IMR-90 (cell line): ENCODE measurements around the gene STARD3. TPM values are rescaled to one million over a fixed set of nuclear protein-coding genes. Genes with fewer than 3 reads are reported as not detected.

ENCODE experiments used
- ATAC-seq: fragments of 200-7000 bp; cut with Tn5 transposase; 2 replicates; pipeline ENCODE4 v1.9.1; 2020; ENCODE audit warnings: low read depth, mild to moderate bottlenecking, moderate library complexity
- BruUV-seq: library from RNA; stranded (reverse); fragments of 400-500 nt; replicated peaks from 2 replicates; lab custom pipeline; 2021; lab: Mats Ljungman, UMichigan
- CTCF ChIA-PET: fragments of 300-600 bp; formaldehyde crosslinking; extraction: SDS; loops from one replicate; lab custom pipeline; 2021; ENCODE audit warnings: antibody characterized with exemption; lab: Yijun Ruan, JAX
- POLR2A ChIA-PET: fragments of 300-600 bp; sonication (Branson Sonifier 250); formaldehyde crosslinking; loops from one replicate; lab custom pipeline; 2022; ENCODE audit warnings: antibody characterized with exemption; ENCODE audit not compliant: unreplicated experiment; lab: Charles Lee
- DNase-seq: peaks from one replicate; pipeline ENCODE4 v3.0.0; 2013
- H2AFZ ChIP-seq: replicated peaks from 2 replicates; pipeline ENCODE3; 2013; ENCODE audit warnings: low read length, mild to moderate bottlenecking; ENCODE audit not compliant: poor library complexity
- H2AK5ac ChIP-seq: 2 replicates; pipeline ENCODE4 v1.6.1; 2013; ENCODE audit warnings: low read depth, low read length, inconsistent platforms
- H2AK9ac ChIP-seq: replicated peaks from 2 replicates; pipeline ENCODE3; 2013; ENCODE audit warnings: mild to moderate bottlenecking, low read depth, low read length, moderate library complexity; ENCODE audit not compliant: poor library complexity
- H2BK120ac ChIP-seq: 2 replicates; pipeline ENCODE4 v1.6.1; 2013; ENCODE audit warnings: low read depth, low read length, inconsistent platforms
- H2BK15ac ChIP-seq: 3 replicates; pipeline ENCODE4 v1.6.1; 2013; ENCODE audit warnings: low read depth, low read length, inconsistent platforms
- H2BK20ac ChIP-seq: 2 replicates; pipeline ENCODE4 v1.6.1; 2013; ENCODE audit warnings: low read depth, mild to moderate bottlenecking, inconsistent platforms, low read length, moderate library complexity
- H2BK5ac ChIP-seq: 2 replicates; pipeline ENCODE4 v1.6.1; 2013; ENCODE audit warnings: mild to moderate bottlenecking, low read depth, low read length, inconsistent platforms; ENCODE audit not compliant: poor library complexity, severe bottlenecking
- H3K14ac ChIP-seq: replicated peaks from 2 replicates; pipeline ENCODE4 v1.6.1; 2013; ENCODE audit warnings: low read depth, low read length, inconsistent platforms
- H3K18ac ChIP-seq: 2 replicates; pipeline ENCODE4 v1.6.1; 2013; ENCODE audit warnings: low read depth, low read length, control low read depth
- H3K23ac ChIP-seq: 2 replicates; pipeline ENCODE4 v1.6.1; 2013; ENCODE audit warnings: low read depth, low read length, inconsistent platforms
- H3K27ac ChIP-seq: 2 replicates; pipeline ENCODE4 v1.5.1; 2013; ENCODE audit warnings: mild to moderate bottlenecking, control low read depth, low read length; ENCODE audit not compliant: insufficient read depth
- H3K27me3 ChIP-seq: 2 replicates; pipeline ENCODE4 v1.6.1; 2013; ENCODE audit warnings: low read length; ENCODE audit not compliant: control insufficient read depth, insufficient read depth
- H3K36me3 ChIP-seq: 2 replicates; pipeline ENCODE4 v1.6.1; 2013; ENCODE audit warnings: low read length, mixed read lengths; ENCODE audit not compliant: control insufficient read depth, insufficient read depth
- H3K4ac ChIP-seq: 2 replicates; pipeline ENCODE4 v1.6.1; 2013; ENCODE audit warnings: low read depth, low read length, inconsistent platforms
- H3K4me1 ChIP-seq: 2 replicates; pipeline ENCODE4 v1.6.1; 2013; ENCODE audit warnings: low read length, mixed read lengths; ENCODE audit not compliant: control insufficient read depth, insufficient read depth
- H3K4me2 ChIP-seq: 2 replicates; pipeline ENCODE4 v1.6.1; 2013; ENCODE audit warnings: low read depth, mild to moderate bottlenecking, control low read depth, low read length, moderate library complexity
- H3K4me3 ChIP-seq: 2 replicates; pipeline ENCODE4 v1.5.1; 2013; ENCODE audit warnings: low read depth, mild to moderate bottlenecking, control low read depth, low read length, moderate library complexity; ENCODE audit not compliant: insufficient read depth
- H3K56ac ChIP-seq: 2 replicates; pipeline ENCODE4 v1.6.1; 2013; ENCODE audit warnings: low read length, inconsistent platforms; ENCODE audit not compliant: insufficient read depth; ENCODE audit errors: extremely low read depth
- H3K79me1 ChIP-seq, 2 experiments: 2 replicates each; pipeline ENCODE4 v1.6.1; 2013; ENCODE audit warnings: low read length in 2 of 2, inconsistent platforms in 1 of 2, low read depth in 1 of 2
- H3K9ac ChIP-seq: 2 replicates; pipeline ENCODE4 v1.6.1; 2013; ENCODE audit warnings: low read depth, low read length, control low read depth
- H3K9me1 ChIP-seq: 2 replicates; pipeline ENCODE4 v1.6.1; 2013; ENCODE audit warnings: low read length, inconsistent platforms; ENCODE audit not compliant: insufficient read depth
- H3K9me3 ChIP-seq: 2 replicates; pipeline ENCODE4 v1.6.1; 2013; ENCODE audit warnings: low read length; ENCODE audit not compliant: control insufficient read depth, insufficient read depth
- H4K20me1 ChIP-seq: 2 replicates; pipeline ENCODE4 v1.6.1; 2013; ENCODE audit warnings: low read length, inconsistent platforms; ENCODE audit not compliant: insufficient read depth
- H4K5ac ChIP-seq: 2 replicates; pipeline ENCODE4 v1.6.1; 2013; ENCODE audit warnings: mild to moderate bottlenecking, low read depth, low read length, control low read depth
- H4K8ac ChIP-seq, 2 experiments: 2 replicates each; pipeline ENCODE4 v1.6.1; 2013; ENCODE audit warnings: low read depth in 2 of 2, low read length in 2 of 2, control low read depth in 1 of 2, inconsistent platforms in 1 of 2
- H4K91ac ChIP-seq: 2 replicates; pipeline ENCODE4 v1.6.1; 2013; ENCODE audit warnings: low read depth, low read length, inconsistent platforms; ENCODE audit not compliant: insufficient read depth
- CEBPB ChIP-seq: IDR thresholded peaks from 2 replicates; pipeline ENCODE4 v1.6.1; 2012; ENCODE audit warnings: low read depth, low read length, improper control_type of control experiment
- CTCF ChIP-seq: conservative IDR thresholded peaks from 2 replicates; pipeline ENCODE4 v1.5.1; 2012; ENCODE audit warnings: mild to moderate bottlenecking, low read depth, low read length, improper control_type of control experiment
- ELK1 ChIP-seq: fragments of 150-350 bp; IDR thresholded peaks from 2 replicates; pipeline ENCODE4 v1.6.1; 2016; ENCODE audit warnings: low read depth, mild to moderate bottlenecking, low read length, moderate library complexity, borderline replicate concordance
- MAFK ChIP-seq: IDR thresholded peaks from 2 replicates; pipeline ENCODE4 v1.6.1; 2012; ENCODE audit warnings: low read depth, low read length, improper control_type of control experiment
- MAZ ChIP-seq: IDR thresholded peaks from 2 replicates; pipeline ENCODE4 v1.6.1; 2012; ENCODE audit warnings: low read depth, mild to moderate bottlenecking, low read length, improper control_type of control experiment, moderate library complexity, borderline replicate concordance
- MXI1 ChIP-seq: IDR thresholded peaks from 2 replicates; pipeline ENCODE4 v1.6.1; 2012; ENCODE audit warnings: low read depth, mild to moderate bottlenecking, low read length, moderate library complexity, borderline replicate concordance
- POLR2A ChIP-seq: IDR thresholded peaks from 2 replicates; pipeline ENCODE4 v1.6.1; 2012; ENCODE audit warnings: mild to moderate bottlenecking, low read depth, low read length
- SMC3 ChIP-seq: fragments of 150-350 bp; IDR thresholded peaks from 2 replicates; pipeline ENCODE4 v1.6.1; 2016; ENCODE audit warnings: low read depth, mild to moderate bottlenecking, antibody characterized with exemption, low read length, moderate library complexity
- WGBS, 2 experiments: methylation state at CpG; one replicate each; pipeline versions ENCODE4 v1.1.5 to v1.1.7; 2013; ENCODE audit warnings: missing lambda C conversion rate in 2 of 2; ENCODE audit not compliant: insufficient read length in 1 of 2; ENCODE audit errors: extremely low coverage in 2 of 2; 5-methylcytosine and 5-hydroxymethylcytosine counted together
- dilution Hi-C: fragments of 300-500 bp; cut with HindIII; formaldehyde crosslinking; loops from one replicate; pipeline ENCODE4 v1.14.3; 2018; ENCODE audit warnings: low sequenced_read_pairs; ENCODE audit not compliant: unreplicated experiment
- in situ Hi-C: fragments of 300-500 bp; cut with MboI; formaldehyde crosslinking; loops from 3 replicates; pipeline ENCODE4 v1.14.3; 2019; ENCODE audit warnings: low sequenced_read_pairs, inconsistent platforms, mixed read lengths
- intact Hi-C: fragments of 100-400 bp; cut with micrococcal nuclease; formaldehyde crosslinking; loops from 2 replicates; pipeline ENCODE4 v1.10.0; 2022
- polyA plus RNA-seq, 3 experiments: library from polyadenylated mRNA; depleted of rRNA; stranded (reverse); fragments of >200 nt; gene quantifications; 2 replicates each; pipeline ENCODE4 v1.2.3, GENCODE V29; 2012; ENCODE audit warnings: low replicate concordance in 1 of 3
- total RNA-seq: library from RNA; depleted of rRNA; stranded (reverse); fragments of >200 nt; gene quantifications from 2 replicates; pipeline ENCODE4 v1.2.3, GENCODE V29; 2012

The STARD3 gene
- total and polyA plus RNA-seq, 2 of the 4 experiments (the other 2 are of a cell fraction) = 8.1 to 50.4 TPM

- H3K9me3 ChIP-seq = no peaks in the 10 kb centered on the region
- H3K27me3 ChIP-seq = no peaks in the 10 kb centered on the region
- no peak overlapping the region for H3K14ac ChIP-seq
- H3K9me1 ChIP-seq = 0 out of 2 replicates have a peak, but pooled peaks cover 6% of the 10 kb centered on the region
- H4K91ac ChIP-seq = no peak overlapping the region
- no peak overlapping the region for H4K8ac ChIP-seq
- in situ Hi-C loops (no loop called here), dilution Hi-C loops (no loop called here), intact Hi-C loops (no loop called here)
- H4K20me1 ChIP-seq = no peaks in the 10 kb centered on the region
- no peak overlapping the region for H2BK120ac ChIP-seq
- H2AK9ac ChIP-seq = no peak overlapping the region
- H3K4me2 ChIP-seq = no peak overlapping the region
- H2AK5ac ChIP-seq = no peak overlapping the region
- ATAC-seq (no peak), DNase-seq (no peak)
- no peak overlapping the region for H2BK20ac ChIP-seq
- peak overlapping the region; percentile 65 for H2AFZ ChIP-seq
- H3K4me3 ChIP-seq = no peak overlapping the region
- H3K9ac ChIP-seq = no peak overlapping the region
- no peak overlapping the region for H3K18ac ChIP-seq
- H2BK15ac ChIP-seq = no peak overlapping the region
- H3K4ac ChIP-seq = no peak overlapping the region
- ChIA-PET CTCF (no interaction called here), POLR2A (no interaction called here)
- no peak overlapping the region for H3K23ac ChIP-seq
- peaks cover 2% of the 10 kb centered on the region; the same call in 1 of the 2 replicates for H3K4me1 ChIP-seq
- H3K36me3 ChIP-seq = no peaks in the 10 kb centered on the region
- no peak for TF ChIP-seq POLR2A
- TF ChIP-seq CEBPB = no peak
- TF ChIP-seq MAZ = no peak
- TF ChIP-seq MXI1 = no peak
- no peak for TF ChIP-seq MAFK
- no peak for TF ChIP-seq SMC3
- TF ChIP-seq CTCF = no peak
- TF ChIP-seq ELK1 = no peak
- H3K56ac ChIP-seq = no peak overlapping the region
- H3K27ac ChIP-seq = no peak overlapping the region
- no peak overlapping the region for H4K5ac ChIP-seq
- BruUV-seq = no TSS peak
- no CpG with 5 or more reads among the region's 2 CpGs for WGBS, 2 experiments
- peak overlapping the region; percentile 14 for H2BK5ac ChIP-seq
- peaks cover 0 to 6% of the 10 kb centered on the region in 2 experiments; a peak in 1 of 4 replicates for H3K79me1 ChIP-seq
Observed at GRCh38 chr17:39695089-39695474, 58.1 kb downstream of the STARD3 start.
